GM21825 (cell line): Measurements from ENCODE around the gene MYO10.

Experiments used
- ATAC-seq: cut with Tn5 transposase; IDR thresholded peaks from one replicate; pipeline ENCODE4 v1.9.1; 2021; ENCODE audit warnings: mild to moderate bottlenecking, moderate library complexity; ENCODE audit not compliant: unreplicated experiment

The MYO10 gene

GRCh38 chr5:16943846-16944678 is 8.0 kb upstream of the MYO10 start:
- no peak for ATAC-seq

GRCh38 chr5:16937503-16938161 is 1.5 kb upstream of the MYO10 start:
- no peak for ATAC-seq

- ATAC-seq: no peak
These were observed 926 bp upstream of the MYO10 start for GRCh38 chr5:16936989-16937438.

- ATAC-seq: peak; percentile 51
These were observed 598 bp downstream of the MYO10 start for GRCh38 chr5:16935231-16936149.

GRCh38 chr5:16934677-16935153 is 1.4 kb downstream of the MYO10 start:
- ATAC-seq: no peak

GRCh38 chr5:16934123-16934522 is 2.0 kb downstream of the MYO10 start:
- ATAC-seq: peak; percentile 57

GRCh38 chr5:16933337-16933736 is 2.8 kb downstream of the MYO10 start:
- no peak for ATAC-seq

- ATAC-seq: no peak
These were observed 3.7 kb downstream of the MYO10 start for GRCh38 chr5:16932401-16932800.

GRCh38 chr5:16931334-16932110 is 4.6 kb downstream of the MYO10 start:
- no peak for ATAC-seq

GRCh38 chr5:16930496-16930895 is 5.6 kb downstream of the MYO10 start:
- no peak for ATAC-seq

- no peak for ATAC-seq
These were observed 6.3 kb downstream of the MYO10 start for GRCh38 chr5:16929831-16930230.

GRCh38 chr5:16929347-16929746 is 6.7 kb downstream of the MYO10 start:
- no peak for ATAC-seq

GRCh38 chr5:16927613-16928012 is 8.5 kb downstream of the MYO10 start:
- ATAC-seq: no peak

GRCh38 chr5:16926417-16926816 is 9.7 kb downstream of the MYO10 start:
- ATAC-seq: no peak

GRCh38 chr5:16924206-16924605 is 11.9 kb downstream of the MYO10 start:
- no peak for ATAC-seq

- no peak for ATAC-seq
These were observed 13.7 kb downstream of the MYO10 start for GRCh38 chr5:16922430-16922829.

- no peak for ATAC-seq
These were observed 14.9 kb downstream of the MYO10 start for GRCh38 chr5:16921211-16921610.

- ATAC-seq: no peak
These were observed 15.8 kb downstream of the MYO10 start for GRCh38 chr5:16920109-16920816.

GRCh38 chr5:16918891-16919671 is 17.0 kb downstream of the MYO10 start:
- no peak for ATAC-seq
